ENCODE data around the gene CISH.

Gene CISH

DNA sequence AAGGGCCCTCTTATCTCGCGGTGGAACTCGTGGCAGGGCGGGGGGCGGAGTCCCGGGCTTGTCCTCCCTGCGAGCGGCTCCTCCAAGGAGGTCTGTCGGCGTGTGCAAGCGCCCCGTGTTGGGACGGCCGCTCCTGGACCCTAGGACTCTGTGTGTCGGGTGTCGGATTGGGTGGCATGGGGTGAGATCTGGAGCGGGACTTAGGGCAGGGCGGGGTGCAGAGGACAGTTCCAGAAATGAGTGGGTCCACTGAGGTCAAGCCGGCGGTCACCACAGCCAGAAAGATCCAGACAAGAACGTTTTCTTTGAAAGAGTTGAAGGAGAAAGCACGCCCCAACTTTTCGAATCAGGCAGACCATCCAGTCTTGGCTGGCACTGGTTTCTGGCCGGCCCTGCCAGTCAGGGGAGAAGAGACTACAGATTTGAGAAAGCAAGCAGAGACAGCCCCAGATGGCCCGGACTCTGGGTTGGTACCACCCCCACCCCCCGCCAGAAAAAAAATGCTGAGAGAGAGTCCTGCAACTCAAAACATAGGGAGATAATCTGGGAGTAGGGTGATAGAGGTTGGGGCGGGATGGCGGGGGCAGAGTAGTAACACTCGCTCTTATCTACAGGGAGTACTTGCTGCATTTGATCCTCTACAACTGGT is 784 bp upstream of the CISH start:
- H3K27me3 Mint-ChIP-seq: peaks cover 2% of the 10 kb centered on the region
- ATAC-seq: no peak
- H3K9me3 Mint-ChIP-seq: no peaks in the 10 kb centered on the region
- peak overlapping the region; percentile 100 for H3K4me3 Mint-ChIP-seq
- peak overlapping the region; percentile 100 for H3K27ac Mint-ChIP-seq
- H3K4me1 Mint-ChIP-seq: peaks cover 54% of the 10 kb centered on the region
- DNase-seq: no peak
- H3K36me3 Mint-ChIP-seq (ENCODE audit: low read depth): peaks cover 60% of the 10 kb centered on the region

DNA sequence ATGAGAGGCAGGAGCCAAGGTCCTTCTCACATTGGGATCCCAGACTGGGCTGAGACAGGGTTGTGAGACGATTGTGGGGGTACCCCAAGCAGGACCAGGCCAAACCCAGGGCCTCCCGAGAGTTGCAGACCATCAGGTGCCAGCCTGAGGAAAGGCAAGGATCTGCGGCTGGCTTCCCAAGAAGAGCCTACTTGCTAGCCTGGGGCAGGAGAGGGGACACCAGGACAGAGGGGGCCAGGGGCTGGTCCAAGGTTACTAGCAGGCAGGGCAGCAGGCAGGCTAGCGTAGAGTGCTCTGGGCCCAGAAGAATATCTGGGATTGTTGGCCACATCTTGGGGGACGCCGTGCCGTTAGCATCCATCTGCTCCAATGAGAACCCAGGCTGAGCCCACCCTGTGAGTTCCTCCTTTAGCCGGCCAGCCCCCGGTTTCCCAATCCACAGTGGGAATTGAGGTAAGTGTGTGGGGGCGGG is 546 bp downstream of the CISH start:
- DNase-seq (no peak), ATAC-seq (no peak)
- Mint-ChIP-seq H3K27ac (peak overlapping the region; percentile 100), H3K9me3 (no peaks in the 10 kb centered on the region), H3K36me3 (ENCODE audit: low read depth) (peaks cover 73% of the 10 kb centered on the region), H3K4me1 (peaks cover 57% of the 10 kb centered on the region), H3K27me3 (peaks cover 2% of the 10 kb centered on the region), H3K4me3 (peak overlapping the region; percentile 100)

DNA sequence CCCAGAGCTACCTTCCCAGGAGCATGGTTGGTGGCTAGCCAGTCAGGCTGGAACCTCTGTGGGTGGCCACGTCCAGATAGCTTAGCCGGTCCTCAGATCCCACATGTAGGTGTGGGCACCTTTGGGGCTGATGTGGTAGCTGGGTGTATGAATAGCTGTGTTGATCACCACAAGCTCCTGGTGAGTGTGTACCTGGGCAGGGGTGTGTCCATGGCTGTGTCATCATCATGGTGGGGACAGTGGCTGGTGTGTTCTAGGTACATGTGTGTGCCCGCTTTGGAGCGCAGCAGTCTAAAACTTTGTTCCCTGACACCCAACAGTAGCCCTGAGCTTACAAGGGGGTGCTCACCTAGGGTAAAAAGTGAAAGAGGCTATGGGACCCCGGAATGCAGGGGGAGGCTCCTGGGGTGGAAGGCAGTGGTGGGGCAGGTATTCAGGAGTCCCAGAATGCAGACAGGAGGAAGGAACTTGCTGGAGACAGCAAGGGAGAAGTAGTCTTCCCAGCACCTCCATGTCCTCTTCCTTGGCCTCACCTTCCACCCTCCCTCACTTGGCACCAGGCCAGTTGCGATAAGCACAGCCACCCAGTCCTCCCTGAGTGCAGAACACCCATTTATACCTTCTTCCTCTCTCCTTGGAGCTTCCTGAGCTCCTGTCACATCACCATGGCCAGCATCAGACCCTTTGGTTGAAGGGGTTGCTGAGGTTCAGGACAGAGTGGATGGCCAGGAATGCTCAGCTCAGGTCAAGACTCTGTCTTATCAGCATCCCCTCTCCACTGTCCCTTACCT is 1.2 kb downstream of the CISH start:
- Mint-ChIP-seq H3K4me3 (peak overlapping the region; percentile 100), H3K27ac (peak overlapping the region; percentile 100), H3K4me1 (peaks cover 57% of the 10 kb centered on the region), H3K36me3 (ENCODE audit: low read depth) (peaks cover 80% of the 10 kb centered on the region), H3K27me3 (peaks cover 2% of the 10 kb centered on the region), H3K9me3 (no peaks in the 10 kb centered on the region)
- DNase-seq (peak; percentile 49), ATAC-seq (no peak)

DNA sequence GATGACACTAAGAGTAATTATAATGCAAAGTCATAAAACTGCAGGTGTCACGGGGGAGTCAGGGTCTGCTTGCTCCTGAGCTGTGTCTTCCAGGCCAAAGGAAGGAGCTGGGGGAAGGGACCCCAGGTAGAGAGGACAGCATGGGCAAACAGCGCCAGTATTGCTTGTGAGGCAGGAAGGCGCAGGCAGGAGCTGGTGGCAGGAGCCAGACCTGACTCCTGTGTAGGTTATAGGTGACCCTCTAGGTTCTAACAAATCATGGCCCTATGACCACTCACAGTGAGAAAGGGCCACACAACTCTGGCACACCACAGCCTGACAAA is 1.9 kb downstream of the CISH start:
- Mint-ChIP-seq H3K27ac (peak overlapping the region; percentile 100), H3K36me3 (ENCODE audit: low read depth) (peaks cover 86% of the 10 kb centered on the region), H3K27me3 (peaks cover 2% of the 10 kb centered on the region), H3K4me3 (peak overlapping the region; percentile 100), H3K4me1 (peaks cover 59% of the 10 kb centered on the region), H3K9me3 (no peaks in the 10 kb centered on the region)
- ATAC-seq (no peak), DNase-seq (peak; percentile 20)

DNA sequence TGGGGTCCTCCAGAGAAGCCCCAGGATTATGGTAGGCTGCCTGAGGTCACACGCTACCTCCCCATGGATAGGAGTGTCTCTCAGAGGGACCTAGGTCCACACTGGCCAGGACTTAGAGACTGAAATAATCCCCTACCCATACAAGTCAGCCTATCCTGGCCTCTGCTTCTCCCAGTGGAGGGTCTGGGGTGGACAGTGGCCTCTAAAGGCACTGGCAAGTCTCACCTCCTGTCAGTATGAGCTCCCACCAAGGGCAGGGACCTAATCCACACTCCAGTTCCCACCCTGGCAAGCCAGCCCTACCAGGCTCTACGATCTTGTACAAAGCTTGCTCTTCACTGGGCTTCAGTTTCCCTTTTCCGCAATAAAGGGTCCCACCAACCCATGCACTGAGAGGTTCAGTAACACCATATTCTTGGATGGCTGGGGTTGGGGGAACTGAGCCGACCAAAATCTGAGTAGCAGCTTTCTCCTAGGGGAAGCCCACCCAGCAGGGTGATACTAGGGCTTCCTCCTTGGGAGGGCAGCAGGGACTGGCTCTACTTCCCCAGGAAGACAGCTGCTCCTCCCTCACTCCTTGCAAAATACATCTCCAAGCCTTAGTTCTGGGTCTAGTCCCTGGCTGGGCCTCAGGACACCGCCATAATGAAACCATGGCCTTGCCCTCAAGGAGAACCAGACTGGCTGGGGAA is 2.4 kb downstream of the CISH start:
- DNase-seq: no peak
- ATAC-seq: no peak
- Mint-ChIP-seq H3K27ac (peak overlapping the region; percentile 100), H3K4me3 (peak overlapping the region; percentile 100), H3K27me3 (peaks cover 2% of the 10 kb centered on the region), H3K4me1 (peaks cover 59% of the 10 kb centered on the region), H3K36me3 (ENCODE audit: low read depth) (peaks cover 88% of the 10 kb centered on the region), H3K9me3 (no peaks in the 10 kb centered on the region)

DNA sequence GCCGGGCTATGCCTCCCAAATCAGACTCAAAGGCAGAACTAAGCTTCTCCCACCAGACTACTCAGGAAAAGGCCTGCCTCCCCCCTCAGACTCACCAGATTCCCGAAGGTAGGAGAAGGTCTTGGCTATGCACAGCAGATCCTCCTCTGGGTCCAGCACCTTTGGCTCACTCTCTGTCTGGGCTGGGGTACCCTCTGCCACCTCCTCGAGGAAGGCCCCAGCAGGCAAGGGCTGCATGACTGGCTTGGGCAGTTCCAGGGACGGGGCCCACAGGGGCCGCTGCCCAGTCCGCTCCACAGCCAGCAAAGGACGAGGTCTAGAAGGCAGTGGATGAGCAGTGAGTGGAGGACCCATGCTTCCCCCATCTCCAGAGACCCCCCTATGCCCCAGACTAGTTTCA is 3.3 kb downstream of the CISH start:
- Mint-ChIP-seq H3K27ac (peak overlapping the region; percentile 100), H3K9me3 (no peaks in the 10 kb centered on the region), H3K4me1 (peaks cover 61% of the 10 kb centered on the region), H3K27me3 (peaks cover 2% of the 10 kb centered on the region), H3K4me3 (peak overlapping the region; percentile 100), H3K36me3 (ENCODE audit: low read depth) (peaks cover 90% of the 10 kb centered on the region)
- ATAC-seq (no peak), DNase-seq (peak; percentile 26)

DNA sequence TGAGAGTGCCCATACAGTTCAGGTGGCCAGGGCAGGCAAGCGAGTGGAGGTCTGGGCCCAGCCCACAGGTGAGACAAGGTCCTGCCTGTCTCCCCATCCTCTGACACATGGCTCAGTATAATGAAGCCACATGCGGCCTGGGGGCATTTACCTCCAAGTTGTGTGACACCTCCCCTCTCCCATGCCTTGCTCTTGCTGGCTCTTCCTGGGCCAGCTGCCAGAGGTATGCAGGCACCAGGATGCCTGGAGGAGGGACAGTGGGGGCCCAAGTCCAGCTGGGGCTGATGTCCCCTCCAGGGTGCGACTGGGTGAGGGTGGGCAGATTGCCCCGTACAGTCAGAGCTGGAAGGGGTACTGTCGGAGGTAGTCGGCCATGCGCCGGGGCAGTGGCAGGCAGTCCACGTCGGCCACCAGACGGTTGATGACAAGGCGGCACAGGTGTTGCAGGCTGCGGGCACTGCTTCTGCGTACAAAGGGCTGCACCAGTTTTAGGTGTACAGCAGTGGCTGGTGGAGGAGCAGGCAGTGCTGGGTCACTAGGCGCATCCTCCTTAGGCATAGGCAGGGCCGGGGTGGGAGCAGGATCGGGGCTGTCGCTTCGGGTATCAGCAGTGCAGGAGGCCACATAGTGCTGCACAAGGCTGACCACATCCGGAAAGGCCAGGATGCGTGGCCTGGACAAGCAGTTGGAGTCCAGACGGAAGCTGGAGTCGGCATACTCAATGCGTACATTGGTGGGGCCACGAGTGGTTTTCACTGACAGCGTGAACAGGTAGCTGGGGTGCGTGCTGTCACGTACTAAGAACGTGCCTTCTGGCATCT is 4.1 kb downstream of the CISH start:
- peak overlapping the region; percentile 100 for H3K4me3 Mint-ChIP-seq
- ATAC-seq: no peak
- H3K36me3 Mint-ChIP-seq (ENCODE audit: low read depth): peaks cover 92% of the 10 kb centered on the region
- peak; percentile 55 for DNase-seq
- no peaks in the 10 kb centered on the region for H3K9me3 Mint-ChIP-seq
- H3K27me3 Mint-ChIP-seq: peaks cover 2% of the 10 kb centered on the region
- H3K27ac Mint-ChIP-seq: peak overlapping the region; percentile 100
- peaks cover 63% of the 10 kb centered on the region for H3K4me1 Mint-ChIP-seq

DNA sequence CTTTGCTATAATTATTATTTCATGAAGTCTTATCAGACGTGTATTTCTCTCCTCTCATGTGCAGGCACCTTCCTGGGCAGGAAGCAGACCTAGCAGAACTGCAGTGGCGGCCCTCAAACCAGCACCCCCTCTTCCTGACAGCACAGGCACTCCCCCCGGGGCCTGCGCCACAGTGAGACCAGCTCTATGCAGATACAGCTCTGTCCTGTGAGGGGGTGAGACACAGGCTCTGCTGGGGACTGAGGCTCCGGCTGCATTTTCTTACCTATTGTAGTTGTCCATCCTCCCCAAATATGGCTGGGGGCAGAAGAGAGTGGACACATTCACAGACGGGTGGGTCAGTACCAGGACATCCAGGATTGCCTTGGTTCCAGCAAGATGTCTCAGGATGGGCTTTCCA is 5.0 kb downstream of the CISH start:
- Mint-ChIP-seq H3K27ac (peak overlapping the region; percentile 100), H3K36me3 (ENCODE audit: low read depth) (peaks cover 86% of the 10 kb centered on the region), H3K4me3 (peak overlapping the region; percentile 100), H3K4me1 (peaks cover 65% of the 10 kb centered on the region), H3K27me3 (no peaks in the 10 kb centered on the region), H3K9me3 (no peaks in the 10 kb centered on the region)
- no peak for ATAC-seq
- peak; percentile 47 for DNase-seq

DNA sequence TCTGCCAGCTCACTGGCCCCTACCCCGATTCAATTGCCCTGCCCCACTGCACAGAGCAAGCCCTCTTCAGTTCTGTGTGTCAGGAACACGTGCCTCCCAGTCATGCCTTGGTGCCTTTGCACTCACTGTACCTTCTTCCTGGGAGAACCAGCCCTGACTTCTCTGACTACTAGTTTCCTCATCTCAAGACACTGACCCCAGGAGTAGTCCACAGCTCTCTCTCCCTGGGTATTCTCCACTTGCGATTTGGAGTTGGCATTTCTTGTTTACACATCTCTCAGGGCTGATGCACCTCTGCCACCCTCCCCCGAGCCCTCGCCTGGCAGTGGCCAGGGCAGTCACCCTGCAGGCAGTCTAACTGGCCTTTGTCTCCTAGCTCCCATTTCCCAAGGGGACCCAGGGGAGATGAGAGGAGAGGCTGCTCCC is 5.7 kb downstream of the CISH start:
- DNase-seq (peak; percentile 34), ATAC-seq (no peak)
- Mint-ChIP-seq H3K27me3 (no peaks in the 10 kb centered on the region), H3K9me3 (no peaks in the 10 kb centered on the region), H3K4me3 (peak overlapping the region; percentile 100), H3K36me3 (ENCODE audit: low read depth) (peaks cover 82% of the 10 kb centered on the region), H3K4me1 (peaks cover 72% of the 10 kb centered on the region), H3K27ac (peak overlapping the region; percentile 100)

DNA sequence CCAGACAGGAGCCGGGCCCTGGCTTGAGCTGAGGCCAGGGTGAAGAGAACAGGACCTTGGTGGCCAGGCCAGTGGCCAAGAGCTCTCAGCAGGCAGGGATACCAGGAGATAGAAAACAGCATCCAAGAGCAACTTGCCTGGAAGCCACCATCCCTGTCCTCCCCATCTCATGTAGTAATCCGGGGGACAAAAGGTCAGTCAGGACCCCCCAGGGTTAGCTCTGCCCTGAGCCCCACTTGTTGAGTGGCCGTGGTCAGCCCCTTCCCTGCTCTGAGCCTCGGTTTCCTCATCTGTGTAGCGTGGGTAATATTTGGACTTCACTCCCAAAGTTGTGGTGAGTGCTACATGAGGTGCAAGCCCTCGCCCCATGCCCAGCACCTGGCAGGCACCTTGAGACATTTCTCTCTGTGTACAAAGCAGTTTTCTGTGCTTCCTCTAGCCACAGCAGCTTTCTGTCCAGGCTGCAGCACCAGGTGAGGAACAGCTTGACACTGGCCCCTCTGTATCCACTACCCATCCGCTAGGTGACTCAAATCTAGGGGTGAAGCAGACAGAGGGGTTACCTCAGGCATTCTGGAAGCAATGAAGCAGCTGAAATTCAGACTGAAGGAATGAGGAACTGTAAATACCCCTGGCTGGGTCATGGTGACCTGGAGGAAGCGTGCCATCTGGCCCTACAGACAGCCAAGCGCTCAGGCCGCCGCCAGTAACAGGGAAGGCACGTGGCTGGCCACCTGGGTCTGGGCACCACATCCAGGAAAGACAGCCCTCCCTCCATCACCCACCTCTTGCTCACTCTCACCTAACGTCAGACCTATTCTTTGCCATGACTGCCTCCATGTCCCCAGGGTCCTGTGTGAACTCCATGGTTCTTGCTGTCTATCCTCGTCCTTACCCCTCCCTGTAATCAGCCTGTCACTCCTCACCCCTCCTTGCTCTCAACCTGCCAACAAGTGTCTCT is 6.7 kb downstream of the CISH start:
- Mint-ChIP-seq H3K27me3 (no peaks in the 10 kb centered on the region), H3K36me3 (ENCODE audit: low read depth) (peaks cover 74% of the 10 kb centered on the region), H3K4me1 (peaks cover 80% of the 10 kb centered on the region), H3K27ac (peak overlapping the region; percentile 100), H3K4me3 (peak overlapping the region; percentile 100), H3K9me3 (no peaks in the 10 kb centered on the region)
- DNase-seq (peak; percentile 43), ATAC-seq (no peak)

DNA sequence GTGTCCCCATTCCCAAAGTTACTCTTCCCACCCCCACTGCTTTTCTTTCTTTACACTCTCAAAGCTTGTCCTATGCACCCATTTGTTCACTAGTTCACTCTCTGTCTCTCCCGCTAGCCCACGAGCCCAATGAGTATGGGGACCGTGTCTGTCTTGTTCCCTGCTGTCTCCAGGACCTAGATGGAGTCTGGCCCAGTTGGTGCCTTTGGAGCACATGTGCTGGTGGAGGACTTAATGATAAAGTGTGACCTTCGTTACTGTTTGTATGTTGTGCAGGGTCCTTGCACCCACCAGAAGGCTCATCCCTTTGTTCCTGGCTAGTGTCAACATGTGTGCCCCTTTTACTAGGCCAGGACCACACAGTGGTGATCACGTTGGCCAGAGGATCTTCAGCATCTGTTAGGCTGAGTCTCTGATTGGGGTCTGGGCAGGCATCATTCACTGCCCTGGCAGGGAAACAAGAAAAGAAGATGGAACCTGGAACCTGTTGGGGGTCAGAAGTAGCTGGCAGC is 7.4 kb downstream of the CISH start:
- Mint-ChIP-seq H3K9me3 (no peaks in the 10 kb centered on the region), H3K4me1 (peaks cover 86% of the 10 kb centered on the region), H3K27ac (peak overlapping the region; percentile 100), H3K36me3 (ENCODE audit: low read depth) (peaks cover 67% of the 10 kb centered on the region), H3K4me3 (peak overlapping the region; percentile 100), H3K27me3 (no peaks in the 10 kb centered on the region)
- DNase-seq: peak; percentile 20
- ATAC-seq: no peak

DNA sequence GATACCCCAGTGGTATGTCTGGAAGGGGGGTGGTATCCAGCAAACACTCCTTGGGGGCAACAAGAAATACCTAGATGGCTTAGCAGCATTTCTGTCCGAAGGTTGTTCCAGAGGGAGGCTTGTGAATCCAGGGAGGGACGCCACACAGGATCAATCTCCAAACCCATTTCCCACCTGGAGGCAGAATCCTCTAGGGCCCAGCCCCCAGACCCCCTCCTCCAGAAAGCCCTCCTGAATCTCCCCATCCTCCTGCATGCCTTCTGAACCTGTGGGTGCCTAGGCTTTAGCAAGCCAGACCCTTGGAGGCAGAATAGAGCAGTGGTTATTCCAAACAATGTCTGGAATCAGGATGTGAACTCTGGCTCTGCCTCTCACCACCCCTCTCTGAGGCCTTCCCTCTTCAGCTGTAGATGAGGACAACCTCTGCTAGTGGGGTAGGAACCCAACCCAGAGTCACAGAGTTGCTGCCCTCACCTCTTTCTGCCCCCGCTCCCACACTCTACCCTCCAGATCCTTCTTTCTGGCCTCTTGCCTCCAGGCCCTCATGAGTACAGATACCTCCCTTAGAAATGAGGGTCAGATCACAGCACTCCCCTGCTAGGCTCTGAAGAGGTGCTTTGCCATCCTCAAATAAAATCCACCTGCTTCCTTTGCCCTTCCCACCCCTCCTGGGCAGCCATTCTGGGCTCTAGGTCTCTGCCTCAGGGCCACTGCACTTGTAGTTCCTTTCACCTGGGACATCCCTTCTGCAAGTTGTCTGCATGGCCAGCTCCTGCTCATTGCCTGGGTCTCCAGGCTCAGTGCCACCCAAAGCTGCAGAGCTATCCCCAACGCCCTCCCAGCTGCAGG is 8.1 kb downstream of the CISH start:
- ATAC-seq (no peak), DNase-seq (peak; percentile 34)
- Mint-ChIP-seq H3K27me3 (no peaks in the 10 kb centered on the region), H3K9me3 (no peaks in the 10 kb centered on the region), H3K4me3 (peak overlapping the region; percentile 100), H3K4me1 (peaks cover 87% of the 10 kb centered on the region), H3K27ac (peak overlapping the region; percentile 100), H3K36me3 (ENCODE audit: low read depth) (peaks cover 66% of the 10 kb centered on the region)

Data from activated naive CD8-positive, alpha-beta T cell treated with anti-CD3 and anti-CD28 coated beads, Interleukin-2, amount 50 U/mL, for 24 hours (primary cell).